HG03159 (cell line): ENCODE measurements around the gene RCOR2.

Experiments
- ATAC-seq: cut with Tn5 transposase; IDR thresholded peaks from one replicate; pipeline ENCODE4 v1.9.1; 2021; ENCODE audit warnings: mild to moderate bottlenecking, moderate library complexity; ENCODE audit not compliant: unreplicated experiment

The RCOR2 gene

DNA sequence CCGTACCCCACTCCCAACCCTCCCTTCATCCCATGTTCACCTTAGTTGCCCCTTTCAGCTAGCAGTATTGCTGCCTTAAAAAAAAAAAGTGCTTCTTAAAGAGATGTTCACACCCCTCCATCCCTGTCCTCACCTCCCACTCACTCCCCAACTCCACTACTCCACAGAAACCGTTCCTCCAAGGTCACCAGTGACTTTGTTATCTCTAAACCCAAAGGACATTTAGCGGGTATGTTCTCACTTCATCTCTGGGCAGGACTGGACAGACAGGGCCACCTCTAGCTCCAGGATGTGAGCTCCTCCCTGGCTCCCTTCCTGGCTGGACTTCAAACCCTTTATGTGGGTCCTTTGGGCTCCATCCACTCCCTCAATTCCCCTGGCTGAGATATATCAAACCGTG lies 6.4 kb upstream of the RCOR2 start:
- no peak for ATAC-seq

GRCh38 chr11:63922673-63923192 lies 5.8 kb upstream of the RCOR2 start:
- ATAC-seq = no peak

DNA sequence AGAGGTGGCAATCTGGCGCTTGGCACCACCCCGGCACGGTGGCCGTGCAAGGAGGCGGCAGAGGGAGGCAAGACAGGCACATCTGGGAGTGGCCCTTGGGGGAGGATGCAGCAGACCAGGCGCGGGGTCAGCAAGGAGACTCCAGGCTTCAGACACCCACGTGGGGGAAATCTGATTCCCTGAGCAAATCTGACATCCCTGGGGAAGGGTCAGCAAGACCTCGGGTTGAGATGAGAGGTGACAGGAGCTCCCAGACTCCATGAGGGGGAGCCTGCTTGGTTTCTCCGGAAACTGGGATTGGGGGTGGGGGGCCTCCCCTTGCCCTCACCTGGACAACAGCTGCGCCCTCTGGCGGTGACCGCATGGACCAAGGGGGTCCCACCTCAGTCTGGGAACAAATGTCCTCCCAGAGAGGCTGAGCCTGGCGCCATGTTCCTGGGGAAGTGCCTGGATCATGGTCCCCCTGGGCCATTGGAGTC lies 4.0 kb upstream of the RCOR2 start:
- ATAC-seq = no peak

GRCh38 chr11:63920126-63920938 lies 3.4 kb upstream of the RCOR2 start:
- no peak for ATAC-seq

DNA sequence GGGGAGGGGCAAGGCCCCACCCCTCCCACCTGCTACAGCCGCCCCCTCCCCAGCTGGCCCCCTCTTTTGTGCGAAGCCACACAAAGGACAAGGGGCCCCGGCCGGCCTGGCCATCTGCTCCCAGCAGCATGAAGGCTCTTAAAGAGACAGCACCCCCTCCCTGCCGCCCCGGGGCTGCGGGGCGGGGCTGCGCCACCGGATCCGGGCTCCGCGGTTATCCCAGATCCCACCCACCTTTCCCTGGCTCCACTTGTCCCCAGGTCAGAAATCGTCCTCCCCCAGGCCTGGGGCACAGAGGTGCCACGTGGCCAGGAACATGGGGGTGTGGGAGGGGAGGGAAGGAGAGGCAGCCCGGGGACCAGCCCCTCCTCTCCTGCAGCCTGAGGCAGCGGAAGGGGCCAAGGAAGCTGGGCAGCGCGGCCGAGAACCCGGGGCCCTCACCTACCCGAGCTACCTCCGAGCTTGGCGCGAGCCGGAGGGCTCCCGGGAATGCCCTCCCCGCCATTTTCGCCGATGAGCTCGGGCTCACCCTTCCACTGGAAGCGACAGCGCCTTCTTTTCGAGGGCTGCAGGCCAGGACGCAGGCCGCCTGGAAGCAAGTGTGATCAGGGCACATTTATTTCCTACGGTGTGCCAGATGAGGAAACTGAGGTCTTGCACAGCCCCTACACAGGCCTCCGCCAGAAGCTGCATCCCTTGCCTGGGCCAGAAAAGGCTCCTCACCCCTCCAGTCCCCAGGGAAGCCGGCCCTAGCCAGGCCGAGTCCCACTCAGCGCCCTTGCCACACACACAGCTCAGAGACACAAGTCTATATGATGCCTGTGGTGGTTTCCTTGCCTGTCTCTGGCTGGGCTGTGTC lies 2.5 kb upstream of the RCOR2 start:
- no peak for ATAC-seq

DNA sequence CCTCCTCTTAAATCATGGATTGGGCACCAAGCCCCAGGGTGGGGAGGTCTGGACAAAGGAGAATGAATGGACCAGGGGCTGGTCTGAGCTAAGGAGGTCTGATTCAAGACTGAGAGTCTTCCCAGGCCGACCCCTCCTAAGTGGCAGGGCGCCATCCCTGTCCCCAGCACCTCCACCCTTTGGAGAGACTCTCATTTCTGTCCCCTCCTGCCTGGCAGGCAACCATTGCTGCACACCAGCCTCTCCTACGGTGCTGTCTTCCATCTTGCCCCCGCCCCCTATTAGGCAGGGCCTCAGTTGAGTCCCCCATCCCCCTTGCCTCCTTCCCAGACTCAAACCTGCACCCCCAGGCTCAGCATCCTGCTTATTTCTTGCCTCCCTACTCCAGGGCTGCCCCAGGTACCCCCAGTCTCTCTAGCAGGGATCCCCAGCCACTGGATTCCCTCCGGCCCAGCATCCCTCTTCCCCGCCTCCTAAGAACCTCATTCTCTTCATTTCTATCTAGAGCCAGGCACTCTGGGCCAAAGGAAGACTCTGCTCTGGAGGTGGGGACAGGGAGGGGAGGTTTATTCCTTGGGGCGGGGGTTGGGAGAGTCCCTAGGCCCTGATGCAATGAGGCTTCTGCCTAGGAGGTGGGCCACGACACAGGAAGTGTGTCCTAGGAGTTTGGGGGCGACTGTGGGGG lies 1.7 kb upstream of the RCOR2 start:
- no peak for ATAC-seq

- ATAC-seq = no peak
Observed at GRCh38 chr11:63917692-63918506, 935 bp upstream of the RCOR2 start.

GRCh38 chr11:63915961-63916836 lies 765 bp downstream of the RCOR2 start:
- no peak for ATAC-seq

- no peak for ATAC-seq
Observed at GRCh38 chr11:63914896-63915691, 1.9 kb downstream of the RCOR2 start.

DNA sequence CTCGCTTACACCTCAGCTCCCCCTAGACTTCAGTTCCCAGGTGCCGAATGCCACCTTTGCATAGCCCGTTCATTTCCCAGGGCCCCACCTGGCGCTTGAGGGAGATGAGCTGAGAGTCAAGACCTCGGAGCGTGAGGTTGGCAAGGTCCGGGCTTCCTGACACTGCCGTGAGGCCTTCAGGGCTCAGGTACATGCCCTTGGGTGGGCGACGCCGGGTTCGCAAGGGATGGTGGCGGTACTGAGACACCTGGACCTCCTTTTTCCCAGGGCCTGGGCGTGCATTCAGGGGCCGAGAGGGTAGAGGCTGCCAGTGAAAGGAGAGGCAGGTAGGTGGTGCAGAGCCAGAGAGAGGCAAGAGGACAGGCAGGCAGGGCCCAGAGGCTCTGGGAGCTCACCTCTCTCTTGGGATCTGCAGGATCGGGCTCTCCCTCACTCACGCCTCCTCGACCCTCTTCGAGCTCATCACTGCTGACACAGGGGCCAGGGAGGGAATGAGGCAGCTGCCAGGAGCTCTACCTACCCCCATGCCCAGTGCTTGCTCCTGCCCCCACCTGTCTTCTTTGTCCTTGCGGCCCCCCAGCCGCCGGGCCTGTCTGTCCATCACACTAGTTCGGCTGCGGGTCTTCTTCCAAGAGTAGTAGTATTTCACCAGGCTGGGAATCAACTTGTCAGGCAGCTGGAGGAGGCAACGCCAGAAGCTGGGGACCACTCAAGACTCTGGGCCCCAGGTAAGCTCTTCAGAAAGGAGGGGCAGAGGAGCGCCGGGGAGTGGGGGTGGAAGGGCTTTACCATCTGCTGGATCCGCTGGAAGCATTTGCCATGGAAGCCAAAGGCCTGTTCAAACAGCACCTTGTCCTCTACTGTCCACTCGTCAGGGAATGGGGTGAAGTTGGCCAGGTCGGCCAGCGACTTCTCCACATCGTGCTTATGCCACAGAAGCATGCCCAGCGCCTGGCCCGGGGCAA lies 2.8 kb downstream of the RCOR2 start:
- no peak for ATAC-seq

DNA sequence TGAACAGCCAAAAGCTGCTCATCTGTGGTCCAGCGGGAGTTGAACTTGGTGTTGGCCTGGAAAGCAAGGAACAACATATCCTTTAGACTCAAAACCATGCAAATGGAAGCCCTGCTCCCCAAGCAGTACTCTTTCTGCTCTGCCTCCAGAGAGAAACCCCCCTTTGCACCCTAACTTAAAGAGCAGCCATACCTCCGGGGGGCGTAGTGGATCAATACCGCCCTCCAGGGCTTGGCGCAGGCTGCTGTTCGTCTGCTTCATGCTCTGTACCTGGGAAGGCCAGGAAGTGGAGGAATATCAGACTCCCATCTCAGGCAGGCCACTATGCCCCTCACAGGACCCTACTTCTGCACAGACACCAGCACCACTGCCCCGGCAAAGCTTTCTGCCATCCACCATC lies 4.3 kb downstream of the RCOR2 start:
- no peak for ATAC-seq

DNA sequence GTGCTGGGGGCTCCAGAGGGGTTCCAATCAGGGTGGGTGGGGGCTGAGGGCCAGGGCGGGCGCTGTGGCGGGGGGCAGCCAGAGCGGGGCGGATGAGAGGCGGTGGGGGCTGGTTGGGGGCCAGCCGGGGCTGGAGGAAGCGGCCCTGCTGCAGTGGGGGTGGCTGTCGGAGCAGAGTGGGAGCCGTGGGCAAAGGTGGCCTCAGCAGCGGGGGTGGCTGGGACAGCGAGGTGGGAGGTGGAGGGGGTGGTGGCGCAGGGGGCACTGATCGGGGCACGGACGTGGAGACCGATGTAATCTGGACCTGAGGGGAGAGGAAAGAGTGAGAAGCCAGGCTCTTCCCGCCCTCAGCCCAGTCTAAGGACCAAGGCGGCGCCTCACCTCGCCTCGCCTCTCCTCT lies 5.1 kb downstream of the RCOR2 start:
- no peak for ATAC-seq

- no peak for ATAC-seq
Observed at GRCh38 chr11:63911440-63911839, 5.5 kb downstream of the RCOR2 start.

DNA sequence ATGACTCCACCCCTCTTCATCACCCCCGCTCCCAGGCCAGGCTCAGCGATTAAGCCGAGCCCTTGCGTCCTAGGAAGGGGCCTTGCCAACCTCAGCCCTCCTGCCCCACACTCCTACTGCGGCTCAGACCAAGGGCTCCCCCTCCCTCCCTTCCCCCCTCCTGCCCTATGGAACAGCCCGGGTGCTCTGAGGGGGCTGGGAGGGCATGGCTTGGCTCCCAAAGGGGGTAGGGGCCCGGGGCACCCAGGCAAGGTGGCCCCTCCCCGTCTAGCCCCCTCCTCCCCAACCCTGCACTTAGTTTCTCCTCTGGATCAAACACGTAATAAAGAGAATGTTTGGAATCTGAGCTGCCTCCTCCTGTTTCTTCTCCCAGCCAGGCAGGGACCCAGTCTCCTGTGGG lies 6.3 kb downstream of the RCOR2 start:
- ATAC-seq = no peak

DNA sequence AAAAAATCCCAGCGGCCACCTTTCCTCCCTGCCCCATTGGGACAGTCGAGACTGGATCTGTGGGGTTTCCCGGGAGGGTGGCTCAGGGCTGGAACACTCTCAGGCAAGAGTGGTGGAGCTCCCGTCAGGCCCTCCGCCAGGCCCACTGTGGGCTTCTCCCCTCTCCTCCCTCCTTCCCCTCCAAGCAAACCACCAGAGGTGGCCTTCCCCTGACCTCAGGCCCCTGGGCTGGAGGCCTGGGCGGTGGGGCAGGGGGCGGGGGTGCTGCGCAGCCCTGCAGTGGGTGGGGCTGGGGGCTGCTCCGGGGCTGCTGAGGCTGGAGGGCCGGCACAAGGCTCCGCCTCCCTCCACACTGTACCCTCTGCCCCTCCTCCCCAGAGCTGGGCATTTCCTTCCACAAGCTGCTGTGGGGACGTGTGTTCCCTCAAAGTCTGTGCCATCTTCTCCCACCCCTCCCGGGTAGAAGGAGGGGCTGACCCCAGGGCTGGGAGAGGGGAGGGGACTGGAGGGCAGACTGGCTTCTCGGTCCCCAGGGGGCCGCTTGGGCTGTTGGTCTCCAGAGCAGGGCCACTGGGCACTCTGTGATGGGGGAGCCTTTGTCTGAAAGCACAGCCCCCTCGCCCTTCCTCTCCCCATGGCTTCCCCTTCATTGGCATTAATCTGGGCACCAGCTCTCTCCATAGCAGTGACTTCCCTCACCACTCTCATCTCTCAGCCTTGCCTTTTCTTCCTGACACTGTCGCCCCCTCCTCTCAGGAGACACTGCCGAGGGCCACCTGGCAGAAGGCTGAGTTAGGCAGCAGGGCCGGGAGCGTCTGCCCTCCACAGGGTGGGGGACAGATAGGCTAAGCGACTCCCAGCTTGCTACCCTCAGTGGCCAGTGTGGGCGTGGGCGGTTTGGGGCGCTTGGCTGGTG lies 7.1 kb downstream of the RCOR2 start:
- ATAC-seq = no peak

GRCh38 chr11:63908631-63909401 lies 8.1 kb downstream of the RCOR2 start:
- no peak for ATAC-seq
